ENCODE measurements around the gene THG1L. TPM values are rescaled to one million over a fixed set of nuclear protein-coding genes. Genes with fewer than 3 reads are reported as not detected.

Gene THG1L
- total RNA-seq, 4 donors from 2014 or later = 10.3 to 13.9 (median 12.0) TPM

DNA sequence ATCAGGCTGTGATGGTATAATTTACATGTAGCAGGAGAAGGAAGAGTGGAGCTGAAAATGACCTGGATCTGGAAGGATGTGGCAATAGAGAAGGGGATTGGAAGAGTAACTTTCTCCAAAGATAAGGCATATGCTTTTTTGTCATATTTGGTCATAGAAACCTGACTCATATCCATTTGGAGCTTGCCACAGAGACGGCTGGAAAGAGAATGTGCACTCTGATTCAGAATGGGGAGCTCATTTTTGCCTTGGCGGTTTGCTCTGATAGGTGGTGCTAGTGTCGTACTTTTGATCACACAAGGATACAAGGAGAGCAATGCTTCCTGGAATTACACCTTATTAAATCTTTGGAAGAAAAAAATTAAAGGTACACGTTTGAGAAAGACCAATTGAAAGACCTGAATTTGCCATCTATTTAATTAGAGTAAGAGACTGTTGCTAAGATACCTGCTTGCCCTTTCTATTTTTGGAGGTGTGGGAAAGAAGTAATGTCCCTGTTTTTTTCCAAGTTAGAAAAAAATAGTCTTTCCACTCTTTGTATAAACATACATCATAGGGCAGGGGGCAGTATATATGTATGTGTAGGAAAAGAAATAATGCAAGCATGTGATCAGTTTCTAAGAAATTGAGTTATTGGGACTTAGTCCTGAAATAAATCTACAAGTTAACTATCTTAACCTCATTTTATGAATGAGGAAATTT is 17.7 kb downstream of the THG1L start:
- Histone ChIP-seq H3K9me3 (no peaks in the 10 kb centered on the region), H3K27me3 (no peaks in the 10 kb centered on the region), H3K4me1 (peaks cover 10 to 11% of the 10 kb centered on the region in 2 donors), H3K36me3 (peaks cover 0 to 3% of the 10 kb centered on the region in 2 donors), H3K27ac (no peak overlapping the region), H3K4me3 (replicated peaks in 1 of 3) (no peak overlapping the region)
- no peak for DNase-seq
- WGBS, 2 donors = 85 to 89% methylated on average over 4 of the region's 4 CpGs
- intact Hi-C loops (cut with DNase I) = loop anchor here (10.0 kb wide), 2 partner anchors 274 to 424 kb away; no protein-coding TSS in a partner anchor
- TF ChIP-seq, protein P1, sequence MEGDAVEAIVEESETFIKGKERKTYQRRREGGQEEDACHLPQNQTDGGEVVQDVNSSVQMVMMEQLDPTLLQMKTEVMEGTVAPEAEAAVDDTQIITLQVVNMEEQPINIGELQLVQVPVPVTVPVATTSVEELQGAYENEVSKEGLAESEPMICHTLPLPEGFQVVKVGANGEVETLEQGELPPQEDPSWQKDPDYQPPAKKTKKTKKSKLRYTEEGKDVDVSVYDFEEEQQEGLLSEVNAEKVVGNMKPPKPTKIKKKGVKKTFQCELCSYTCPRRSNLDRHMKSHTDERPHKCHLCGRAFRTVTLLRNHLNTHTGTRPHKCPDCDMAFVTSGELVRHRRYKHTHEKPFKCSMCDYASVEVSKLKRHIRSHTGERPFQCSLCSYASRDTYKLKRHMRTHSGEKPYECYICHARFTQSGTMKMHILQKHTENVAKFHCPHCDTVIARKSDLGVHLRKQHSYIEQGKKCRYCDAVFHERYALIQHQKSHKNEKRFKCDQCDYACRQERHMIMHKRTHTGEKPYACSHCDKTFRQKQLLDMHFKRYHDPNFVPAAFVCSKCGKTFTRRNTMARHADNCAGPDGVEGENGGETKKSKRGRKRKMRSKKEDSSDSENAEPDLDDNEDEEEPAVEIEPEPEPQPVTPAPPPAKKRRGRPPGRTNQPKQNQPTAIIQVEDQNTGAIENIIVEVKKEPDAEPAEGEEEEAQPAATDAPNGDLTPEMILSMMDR (IDR thresholded peaks at IDR 0.05) = no peak
- TF ChIP-seq POLR2A (IDR thresholded peaks at IDR 0.05) = no peak

DNA sequence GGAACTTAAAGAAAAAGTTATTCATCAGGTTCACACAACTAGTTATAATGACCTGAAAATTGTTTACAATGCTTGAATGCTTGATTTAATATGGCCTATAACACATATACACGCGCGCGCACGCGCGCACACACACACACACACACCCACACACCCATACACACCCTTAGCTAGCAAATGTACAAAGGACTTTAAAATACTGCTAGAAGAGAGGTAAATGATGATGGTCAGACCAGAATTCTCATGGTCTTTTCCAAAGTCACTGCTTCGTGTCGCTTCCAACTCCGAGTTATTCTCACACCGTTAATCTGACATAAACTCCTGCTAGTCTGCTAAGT is 18.2 kb downstream of the THG1L start:
- no peak for DNase-seq
- no peak overlapping the region for H3K27ac ChIP-seq

DNA sequence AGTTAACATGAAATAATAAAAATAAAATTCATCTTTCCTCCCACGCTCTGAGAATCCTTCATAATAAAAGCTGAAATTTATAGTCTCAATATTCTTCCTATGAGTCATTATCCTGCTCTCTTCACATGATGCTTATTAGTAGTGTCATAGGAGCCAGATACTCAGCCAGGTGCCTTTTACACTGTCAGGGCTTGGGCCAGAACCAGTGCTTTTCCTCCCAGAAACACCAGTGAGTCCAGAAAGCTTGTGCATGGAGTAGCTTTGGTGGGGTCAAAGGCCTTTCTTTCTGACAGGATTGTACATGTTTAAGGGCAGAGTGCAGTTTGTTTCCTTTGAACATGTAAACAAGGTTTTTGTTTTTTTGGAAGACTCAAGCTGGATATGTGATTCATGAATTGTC is 19.1 kb downstream of the THG1L start:
- intact Hi-C loops (cut with DNase I) = no loop called here
- TF ChIP-seq, protein P1 (IDR thresholded peaks at IDR 0.05) = no peak
- no peak for TF ChIP-seq POLR2A (IDR thresholded peaks at IDR 0.05)
- H3K36me3 ChIP-seq = peaks cover 8 to 11% of the 10 kb centered on the region in 2 donors
- no peaks in the 10 kb centered on the region for H3K9me3 ChIP-seq
- DNase-seq = no peak
- H3K4me1 ChIP-seq = peaks cover 0 to under 1% of the 10 kb centered on the region in 2 donors
- H3K27me3 ChIP-seq = no peaks in the 10 kb centered on the region
- 82 to 93% methylated on average over 1 of the region's 1 CpG for whole genome bisulfite sequencing, 2 donors
- no peak overlapping the region for H3K4me3 ChIP-seq (replicated peaks in 1 of 3)
- no peak overlapping the region for H3K27ac ChIP-seq

More for the DNA sequence above, 18.2 kb downstream of the THG1L start:
- intact Hi-C loops (cut with DNase I) = loop anchor here (10.0 kb wide), 2 partner anchors 275 to 425 kb away; no protein-coding TSS in a partner anchor
- 86 to 88% methylated on average over 11 of the region's 11 CpGs for WGBS, 2 donors
- Histone ChIP-seq H3K36me3 (peaks cover 0 to 4% of the 10 kb centered on the region in 2 donors), H3K4me3 (replicated peaks in 1 of 3) (no peak overlapping the region), H3K9me3 (no peaks in the 10 kb centered on the region), H3K4me1 (peaks cover 8 to 9% of the 10 kb centered on the region in 2 donors), H3K27me3 (no peaks in the 10 kb centered on the region)
- TF ChIP-seq, protein P1 (IDR thresholded peaks at IDR 0.05) = no peak
- TF ChIP-seq POLR2A (IDR thresholded peaks at IDR 0.05) = no peak

DNA sequence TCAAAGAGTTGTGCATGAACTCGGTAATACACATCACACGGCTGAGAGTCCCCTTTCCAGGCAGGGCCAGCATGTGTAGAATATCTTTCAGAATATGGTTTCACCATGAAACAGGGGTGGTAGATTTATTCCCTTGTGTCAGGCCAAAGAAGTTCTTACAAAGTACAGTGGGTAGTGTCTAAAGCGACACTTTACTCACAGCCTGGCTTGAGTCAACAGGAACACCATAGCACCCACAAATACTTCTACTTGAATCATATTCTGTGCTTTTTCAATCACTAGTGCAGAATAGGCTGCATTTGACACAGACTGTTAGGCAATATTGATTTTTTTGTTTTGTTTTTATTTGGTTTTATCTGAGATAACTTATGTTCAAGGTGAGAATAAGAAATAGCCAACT is 24.9 kb downstream of the THG1L start:
- 96 to 97% methylated on average over 3 of the region's 3 CpGs for WGBS, 2 donors
- Histone ChIP-seq H3K4me3 (replicated peaks in 1 of 3) (no peak overlapping the region), H3K9me3 (no peaks in the 10 kb centered on the region), H3K36me3 (peaks cover 13 to 17% of the 10 kb centered on the region in 2 donors), H3K27ac (no peak overlapping the region), H3K27me3 (no peaks in the 10 kb centered on the region), H3K4me1 (no peaks in the 10 kb centered on the region)
- no peak for TF ChIP-seq POLR2A (IDR thresholded peaks at IDR 0.05)
- TF ChIP-seq, protein P1 (IDR thresholded peaks at IDR 0.05) = no peak
- DNase-seq = no peak
- intact Hi-C loops (cut with DNase I) = no loop called here

DNA sequence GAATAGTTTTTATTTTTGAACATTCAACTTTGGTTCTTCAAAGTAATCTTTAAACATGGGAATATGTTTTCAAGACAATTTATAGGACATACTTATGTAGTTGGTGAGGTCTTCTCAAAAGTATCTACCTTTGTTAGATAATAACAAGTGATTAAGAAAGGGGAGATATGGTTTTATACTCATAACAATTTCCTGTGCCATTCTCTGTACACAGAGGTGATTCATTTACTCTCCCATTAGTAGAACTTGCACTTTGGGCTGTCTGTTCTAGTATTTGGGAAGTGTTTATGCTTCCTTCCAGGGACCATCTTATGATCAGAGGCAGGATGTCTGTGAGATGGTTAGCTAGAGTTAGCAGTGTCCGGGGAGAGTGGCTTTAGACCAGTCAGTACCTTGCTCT is 27.5 kb downstream of the THG1L start:
- no peak for TF ChIP-seq POLR2A (IDR thresholded peaks at IDR 0.05)
- TF ChIP-seq, protein P1 (IDR thresholded peaks at IDR 0.05) = no peak
- H3K27me3 ChIP-seq = no peaks in the 10 kb centered on the region
- no peaks in the 10 kb centered on the region for H3K9me3 ChIP-seq
- H3K4me3 ChIP-seq (replicated peaks in 1 of 3) = no peak overlapping the region
- no peaks in the 10 kb centered on the region for H3K4me1 ChIP-seq
- intact Hi-C loops (cut with DNase I) = no loop called here
- DNase-seq = no peak
- WGBS, 2 donors = 79 to 81% methylated on average over 1 of the region's 1 CpG
- peaks cover 13 to 16% of the 10 kb centered on the region in 2 donors for H3K36me3 ChIP-seq
- no peak overlapping the region for H3K27ac ChIP-seq

All from thyroid gland (tissue), 4 donors.